ENCODE measurements around the gene CAPN5. TPM values are rescaled to one million over a fixed set of nuclear protein-coding genes. Genes with fewer than 3 reads are reported as not detected.

CAPN5 gene
- total and polyA plus RNA-seq, 2 experiments from 2014 or later = 25.2 to 28.8 TPM

DNA sequence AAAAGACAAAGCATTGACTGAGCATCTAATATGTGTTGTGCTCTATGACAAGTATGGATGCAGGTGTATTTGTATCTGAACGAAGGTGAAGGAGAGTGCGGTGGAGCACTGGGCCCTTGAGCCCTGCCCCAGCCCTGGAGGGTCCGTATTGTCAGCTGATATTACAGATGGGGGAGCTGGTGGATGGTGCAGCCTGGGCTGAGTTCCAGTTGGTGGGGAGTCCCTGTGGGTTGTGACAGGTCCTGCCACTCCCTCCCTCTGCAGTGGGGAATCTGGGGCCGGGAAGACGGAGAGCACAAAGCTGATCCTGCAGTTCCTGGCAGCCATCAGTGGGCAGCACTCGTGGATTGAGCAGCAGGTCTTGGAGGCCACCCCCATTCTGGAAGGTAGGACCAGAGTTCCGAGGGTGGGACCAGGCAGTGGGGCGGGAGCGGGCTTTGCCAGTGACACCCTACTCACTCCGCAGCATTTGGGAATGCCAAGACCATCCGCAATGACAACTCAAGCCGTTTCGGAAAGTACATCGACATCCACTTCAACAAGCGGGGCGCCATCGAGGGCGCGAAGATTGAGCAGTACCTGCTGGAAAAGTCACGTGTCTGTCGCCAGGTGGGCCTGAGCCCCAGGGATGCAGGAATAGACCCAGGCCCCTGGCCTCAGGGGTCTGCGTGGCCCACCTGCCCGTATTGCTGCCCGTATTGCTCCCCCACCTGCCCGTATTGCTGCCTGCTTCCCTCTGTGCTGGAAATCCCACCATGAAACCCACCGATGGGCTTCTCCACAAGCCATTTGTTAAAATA lies 89.8 kb downstream of the CAPN5 start:
- no peaks in the 10 kb centered on the region for H4K20me1 ChIP-seq (ENCODE audit: insufficient read depth, poor library complexity, severe bottlenecking)
- 92% methylated on average over 26 of the region's 26 CpGs for WGBS (ENCODE audit: low lambda C conversion rate, missing lambda C conversion rate)

GRCh38 chr11:77158041-77158695 lies 91.4 kb downstream of the CAPN5 start:
- H3K79me2 ChIP-seq = no peaks in the 10 kb centered on the region
- 89% methylated on average over 19 of the region's 19 CpGs for WGBS (ENCODE audit: low lambda C conversion rate, missing lambda C conversion rate)
- no peaks in the 10 kb centered on the region for H3K36me3 ChIP-seq (replicated peaks; ENCODE audit: insufficient read depth, low read depth)
- no peaks in the 10 kb centered on the region for H4K20me1 ChIP-seq (ENCODE audit: insufficient read depth, poor library complexity, severe bottlenecking)
- H3K4me3 ChIP-seq = no peak overlapping the region
- H3K9me2 ChIP-seq (replicated peaks; ENCODE audit: insufficient read depth) = no peaks in the 10 kb centered on the region
- no peak overlapping the region for H3K27ac ChIP-seq
- no peaks in the 10 kb centered on the region for H3K27me3 ChIP-seq
- H3K9me3 ChIP-seq (ENCODE audit: low read depth) = no peaks in the 10 kb centered on the region
- no peak for TF ChIP-seq EZH2phosphoT487 (IDR thresholded peaks at IDR 0.05; ENCODE audit: low read depth, severe bottlenecking, unreplicated experiment)
- TF ChIP-seq, protein P1, sequence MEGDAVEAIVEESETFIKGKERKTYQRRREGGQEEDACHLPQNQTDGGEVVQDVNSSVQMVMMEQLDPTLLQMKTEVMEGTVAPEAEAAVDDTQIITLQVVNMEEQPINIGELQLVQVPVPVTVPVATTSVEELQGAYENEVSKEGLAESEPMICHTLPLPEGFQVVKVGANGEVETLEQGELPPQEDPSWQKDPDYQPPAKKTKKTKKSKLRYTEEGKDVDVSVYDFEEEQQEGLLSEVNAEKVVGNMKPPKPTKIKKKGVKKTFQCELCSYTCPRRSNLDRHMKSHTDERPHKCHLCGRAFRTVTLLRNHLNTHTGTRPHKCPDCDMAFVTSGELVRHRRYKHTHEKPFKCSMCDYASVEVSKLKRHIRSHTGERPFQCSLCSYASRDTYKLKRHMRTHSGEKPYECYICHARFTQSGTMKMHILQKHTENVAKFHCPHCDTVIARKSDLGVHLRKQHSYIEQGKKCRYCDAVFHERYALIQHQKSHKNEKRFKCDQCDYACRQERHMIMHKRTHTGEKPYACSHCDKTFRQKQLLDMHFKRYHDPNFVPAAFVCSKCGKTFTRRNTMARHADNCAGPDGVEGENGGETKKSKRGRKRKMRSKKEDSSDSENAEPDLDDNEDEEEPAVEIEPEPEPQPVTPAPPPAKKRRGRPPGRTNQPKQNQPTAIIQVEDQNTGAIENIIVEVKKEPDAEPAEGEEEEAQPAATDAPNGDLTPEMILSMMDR (IDR thresholded peaks at IDR 0.05; ENCODE audit: poor library complexity) = no peak
- TF ChIP-seq EZH2 (IDR thresholded peaks at IDR 0.05; ENCODE audit: borderline replicate concordance) = no peak
- no peak for DNase-seq (ENCODE audit: low spot score)
- H3K4me2 ChIP-seq = no peak overlapping the region
- H2AFZ ChIP-seq = no peak overlapping the region
- H3K4me1 ChIP-seq (ENCODE audit: insufficient read depth) = no peaks in the 10 kb centered on the region

More for the DNA sequence above, 89.8 kb downstream of the CAPN5 start:
- no peak for DNase-seq (ENCODE audit: low spot score)
- no peaks in the 10 kb centered on the region for H3K36me3 ChIP-seq (replicated peaks; ENCODE audit: insufficient read depth, low read depth)
- TF ChIP-seq, protein P1 (IDR thresholded peaks at IDR 0.05; ENCODE audit: poor library complexity) = no peak
- TF ChIP-seq EZH2phosphoT487 (IDR thresholded peaks at IDR 0.05; ENCODE audit: low read depth, severe bottlenecking, unreplicated experiment) (no peak), EZH2 (IDR thresholded peaks at IDR 0.05; ENCODE audit: borderline replicate concordance) (no peak)
- no peak overlapping the region for H2AFZ ChIP-seq
- no peaks in the 10 kb centered on the region for H3K27me3 ChIP-seq
- H3K79me2 ChIP-seq = no peaks in the 10 kb centered on the region
- H3K9me2 ChIP-seq (replicated peaks; ENCODE audit: insufficient read depth) = no peaks in the 10 kb centered on the region
- H3K4me3 ChIP-seq = no peak overlapping the region
- H3K9me3 ChIP-seq (ENCODE audit: low read depth) = no peaks in the 10 kb centered on the region
- no peak overlapping the region for H3K27ac ChIP-seq
- H3K4me2 ChIP-seq = no peak overlapping the region
- peaks cover 7% of the 10 kb centered on the region for H3K4me1 ChIP-seq (ENCODE audit: insufficient read depth)

DNA sequence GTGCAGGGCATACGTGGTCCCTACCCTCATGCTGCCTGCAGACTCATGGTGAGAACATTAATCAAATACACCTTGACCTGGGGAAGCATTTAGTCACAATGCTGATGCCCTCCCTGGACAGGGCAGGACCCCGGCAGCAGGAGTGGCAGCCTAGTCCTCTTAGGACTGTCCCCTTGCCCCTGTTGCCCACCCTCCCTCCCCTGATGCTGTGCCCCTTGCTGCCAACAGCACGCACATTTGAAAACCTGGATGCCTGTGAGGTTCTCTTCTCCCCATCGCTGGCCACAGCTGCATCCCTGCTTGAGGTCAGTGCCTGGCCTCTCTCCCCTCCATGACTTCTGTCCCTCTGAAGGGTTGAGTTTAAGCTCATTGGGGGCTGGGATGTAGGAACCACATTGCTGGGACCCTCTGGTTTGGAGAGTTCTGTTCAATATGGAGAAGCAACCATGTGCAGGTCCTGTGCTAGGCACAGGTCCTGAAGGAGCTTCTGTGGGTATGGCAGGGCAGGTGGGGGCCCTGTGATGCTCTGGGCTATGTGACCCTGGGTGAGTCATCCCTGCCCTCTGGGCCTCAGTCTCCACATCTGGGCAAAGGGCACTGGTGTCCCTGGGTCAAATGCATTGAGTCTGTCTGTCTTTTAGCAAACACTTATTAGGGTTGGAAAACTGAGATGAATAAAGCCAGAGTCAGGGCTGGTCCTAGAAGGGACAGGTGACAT lies 92.6 kb downstream of the CAPN5 start:
- H3K27ac ChIP-seq = no peak overlapping the region
- no peaks in the 10 kb centered on the region for H3K4me1 ChIP-seq (ENCODE audit: insufficient read depth)
- no peaks in the 10 kb centered on the region for H3K9me3 ChIP-seq (ENCODE audit: low read depth)
- no peaks in the 10 kb centered on the region for H3K27me3 ChIP-seq
- H3K4me2 ChIP-seq = no peak overlapping the region
- H2AFZ ChIP-seq = no peak overlapping the region
- no peak for DNase-seq (ENCODE audit: low spot score)
- TF ChIP-seq EZH2 (IDR thresholded peaks at IDR 0.05; ENCODE audit: borderline replicate concordance) (no peak), EZH2phosphoT487 (IDR thresholded peaks at IDR 0.05; ENCODE audit: low read depth, severe bottlenecking, unreplicated experiment) (no peak)
- TF ChIP-seq, protein P1 (IDR thresholded peaks at IDR 0.05; ENCODE audit: poor library complexity) = no peak
- WGBS (ENCODE audit: low lambda C conversion rate, missing lambda C conversion rate) = 89% methylated on average over 4 of the region's 4 CpGs
- no peak overlapping the region for H3K4me3 ChIP-seq
- H3K9me2 ChIP-seq (replicated peaks; ENCODE audit: insufficient read depth) = no peaks in the 10 kb centered on the region
- H4K20me1 ChIP-seq (ENCODE audit: insufficient read depth, poor library complexity, severe bottlenecking) = no peaks in the 10 kb centered on the region
- H3K79me2 ChIP-seq = no peaks in the 10 kb centered on the region
- H3K36me3 ChIP-seq (replicated peaks; ENCODE audit: insufficient read depth, low read depth) = no peaks in the 10 kb centered on the region
